CD14-positive monocyte (primary cell): ENCODE data around the gene FAF1. TPM values are rescaled to one million over a fixed set of nuclear protein-coding genes. Genes with fewer than 3 reads are reported as not detected.

Experiments used
- DNase-seq, 3 donors: peaks; one replicate each; pipeline ENCODE4 v3.0.0-alpha.2; 2011 to 2022
- H2AFZ ChIP-seq: 2 replicates; pipeline ENCODE4 v1.6.0; 2012; ENCODE audit warnings: mild to moderate bottlenecking, low read depth, low read length, inconsistent platforms; ENCODE audit not compliant: insufficient read depth, poor library complexity, severe bottlenecking
- H3K27ac ChIP-seq, 2 donors: 1 replicate in 1 of 2; 2 replicates in 1 of 2; pipeline ENCODE4 v1.5.1; 2012 to 2013; ENCODE audit warnings: low read length in 2 of 2, control low read depth in 1 of 2, inconsistent platforms in 1 of 2, low read depth in 1 of 2, mild to moderate bottlenecking in 1 of 2
- H3K27me3 ChIP-seq, 2 donors: one replicate each; pipeline versions ENCODE4 v1.6.0 to v1.6.1; 2011 to 2013; ENCODE audit warnings: low read length in 2 of 2; ENCODE audit not compliant: control insufficient read depth in 2 of 2, insufficient read depth in 2 of 2
- H3K36me3 ChIP-seq, 2 donors: replicated peaks in 1 of 2; 1 replicate in 1 of 2; 2 replicates in 1 of 2; pipeline versions ENCODE4 v1.5.1 to v1.6.1; 2012 to 2013; ENCODE audit warnings: low read length in 2 of 2, control low read depth in 1 of 2, inconsistent platforms in 1 of 2, mild to moderate bottlenecking in 1 of 2; ENCODE audit not compliant: insufficient read depth in 2 of 2, control insufficient read depth in 1 of 2
- H3K4me1 ChIP-seq, 2 donors: 1 replicate in 1 of 2; 2 replicates in 1 of 2; pipeline versions ENCODE4 v1.5.1 to v1.6.1; 2012 to 2013; ENCODE audit warnings: low read length in 2 of 2, control low read depth in 1 of 2, inconsistent platforms in 1 of 2, mild to moderate bottlenecking in 1 of 2, moderate library complexity in 1 of 2; ENCODE audit not compliant: insufficient read depth in 2 of 2, control insufficient read depth in 1 of 2
- H3K4me2 ChIP-seq: replicated peaks from 2 replicates; pipeline ENCODE3; 2012; ENCODE audit warnings: low read length, moderate library complexity, mild to moderate bottlenecking; ENCODE audit not compliant: poor library complexity, severe bottlenecking; ENCODE audit errors: extremely low read depth
- H3K4me3 ChIP-seq, 3 experiments: fragments of 200-600 bp in 1 of 3; sonication (generic) in 1 of 3; replicated peaks in 1 of 3; 1 replicate in 2 of 3; 2 replicates in 1 of 3; pipeline ENCODE4 v1.5.1; 2011 to 2013; ENCODE audit warnings: low read length in 3 of 3, mild to moderate bottlenecking in 3 of 3, control low read depth in 2 of 3, low read depth in 2 of 3, inconsistent platforms in 1 of 3, moderate library complexity in 1 of 3
- H3K79me2 ChIP-seq: 2 replicates; pipeline ENCODE4 v1.6.0; 2012; ENCODE audit warnings: mild to moderate bottlenecking, control low read depth, inconsistent platforms, low read length, moderate library complexity; ENCODE audit not compliant: insufficient read depth
- H3K9ac ChIP-seq: 2 replicates; pipeline ENCODE4 v1.6.0; 2017; ENCODE audit warnings: low read length, mild to moderate bottlenecking; ENCODE audit not compliant: insufficient read depth, poor library complexity, severe bottlenecking
- H3K9me3 ChIP-seq, 2 donors: replicated peaks in 1 of 2; 1 replicate in 1 of 2; 2 replicates in 1 of 2; pipeline versions ENCODE4 v1.5.1 to v1.6.1; 2012 to 2013; ENCODE audit warnings: low read length in 2 of 2, control low read depth in 1 of 2; ENCODE audit not compliant: control insufficient read depth in 1 of 2, insufficient read depth in 1 of 2
- H4K20me1 ChIP-seq: 2 replicates; pipeline ENCODE4 v1.6.0; 2012; ENCODE audit warnings: mild to moderate bottlenecking, low read length, control low read depth, moderate library complexity; ENCODE audit not compliant: insufficient read depth
- H3K27ac Mint-ChIP-seq, 7 donors: one replicate each; pipeline ENCODE4 v1.8.0; 2020; ENCODE audit warnings: mild to moderate bottlenecking in 7 of 7, mixed read lengths in 7 of 7, moderate library complexity in 6 of 7, inconsistent platforms in 2 of 7
- H3K27me3 Mint-ChIP-seq, 3 donors: one replicate each; pipeline ENCODE4 v1.8.0; 2021 to 2022; ENCODE audit warnings: low read depth in 3 of 3, mild to moderate bottlenecking in 3 of 3, mixed read lengths in 3 of 3, moderate library complexity in 3 of 3, inconsistent platforms in 1 of 3
- H3K36me3 Mint-ChIP-seq, 2 donors: one replicate each; pipeline ENCODE4 v1.8.0; 2020; ENCODE audit warnings: mixed read lengths in 2 of 2, inconsistent platforms in 1 of 2, mild to moderate bottlenecking in 1 of 2
- H3K4me1 Mint-ChIP-seq: one replicate; pipeline ENCODE4 v1.8.0; 2020; ENCODE audit warnings: mild to moderate bottlenecking, mixed read lengths
- H3K4me3 Mint-ChIP-seq, 2 donors: one replicate each; pipeline ENCODE4 v1.8.0; 2020; ENCODE audit warnings: mild to moderate bottlenecking in 2 of 2, mixed read lengths in 2 of 2, moderate library complexity in 1 of 2
- H3K9me3 Mint-ChIP-seq, 7 donors: one replicate each; pipeline ENCODE4 v1.8.0; 2020 to 2022; ENCODE audit warnings: mixed read lengths in 7 of 7, mild to moderate bottlenecking in 6 of 7, moderate library complexity in 6 of 7, inconsistent platforms in 2 of 7
- CTCF ChIP-seq: fragments of 200-600 bp; IDR thresholded peaks from one replicate; pipeline ENCODE4 v1.8.0; 2022; ENCODE audit warnings: antibody characterized with exemption, mild to moderate bottlenecking
- WGBS: methylation state at CpG from one replicate; pipeline ENCODE4 v1.1.5; 2013; ENCODE audit warnings: missing lambda C conversion rate; ENCODE audit not compliant: insufficient coverage; 5-methylcytosine and 5-hydroxymethylcytosine counted together
- intact Hi-C, 2 donors: fragments of 100-400 bp; cut with micrococcal nuclease; formaldehyde crosslinking; loops; one replicate each; pipeline versions ENCODE4 v1.15.0 to v1.15.1; 2023
- polyA plus RNA-seq, 3 donors: library from polyadenylated mRNA; depleted of rRNA in 1 of 3; unstranded in 2 of 3; stranded (reverse) in 1 of 3; fragments of 300-500 nt in 2 of 3; fragments of >200 nt in 1 of 3; fragmentation: Illumina TruSeq in 2 of 3; gene quantifications; 1 replicate in 2 of 3; 2 replicates in 1 of 3; pipeline ENCODE4 v1.2.3, GENCODE V29; 2012 to 2021

The FAF1 gene
- polyA plus RNA-seq, 3 donors, result 11.4 to 29.6 (median 16.9) TPM

- peaks cover 17 to 38% of the 10 kb centered on the region in 2 donors for H3K4me1 ChIP-seq
- peak overlapping the region; percentile 86 to 94 for H3K27ac ChIP-seq
- no peaks in the 10 kb centered on the region for H3K9me3 ChIP-seq
- no peaks in the 10 kb centered on the region for H3K36me3 ChIP-seq
- no peaks in the 10 kb centered on the region for H4K20me1 ChIP-seq
- peaks cover 43% of the 10 kb centered on the region for H3K79me2 ChIP-seq
- peak overlapping the region; percentile 87 to 98 (median 97) for H3K4me3 ChIP-seq
- H2AFZ ChIP-seq, result peak overlapping the region; percentile 99
- Mint-ChIP-seq H3K27me3 (peaks cover 0 to 2% (median 0%) of the 10 kb centered on the region in 3 donors), H3K36me3 (no peaks in the 10 kb centered on the region), H3K9me3 (peaks cover 0 to 3% (median 0%) of the 10 kb centered on the region in 7 donors), H3K4me1 (peaks cover 30% of the 10 kb centered on the region), H3K27ac (peak overlapping the region; percentile 83 to 97 (median 95)), H3K4me3 (peak overlapping the region; percentile 99 to 100)
- peak overlapping the region; percentile 88 for H3K9ac ChIP-seq
- no peaks in the 10 kb centered on the region for H3K27me3 ChIP-seq
- intact Hi-C loops, result loop anchor here in 1 of 2 donors (10.0 kb wide), 2 partner anchors 207 to 547 kb away; partner anchors contain the start of gene EPS15
- DNase-seq, result peak; percentile 65 to 74 (median 70)
- WGBS, result under 1% methylated on average over 69 of the region's 70 CpGs
- TF ChIP-seq CTCF, result peak; percentile 40
- H3K4me2 ChIP-seq, result peak overlapping the region; percentile 97
Observed at GRCh38 chr1:50968158-50968820, 8.2 kb upstream of the FAF1 start.

- intact Hi-C loops, result loop anchor here in 1 of 2 donors (10.0 kb wide), 2 partner anchors 207 to 547 kb away; partner anchors contain the start of gene EPS15
Observed at GRCh38 chr1:50967416-50968157, 7.5 kb upstream of the FAF1 start.

More at GRCh38 chr1:50967416-50968157, 7.5 kb upstream of the FAF1 start:
- Histone ChIP-seq H3K4me3 (peak overlapping the region; percentile 87 to 98 (median 97)), H3K27ac (peak overlapping the region; percentile 84 to 94), H3K9ac (peak overlapping the region; percentile 88), H4K20me1 (no peaks in the 10 kb centered on the region), H3K4me1 (peaks cover 15 to 33% of the 10 kb centered on the region in 2 donors), H3K9me3 (no peaks in the 10 kb centered on the region), H3K36me3 (no peaks in the 10 kb centered on the region), H2AFZ (peak overlapping the region; percentile 99), H3K4me2 (peak overlapping the region; percentile 97), H3K79me2 (peaks cover 36% of the 10 kb centered on the region), H3K27me3 (no peaks in the 10 kb centered on the region)
- peak overlapping the region; percentile 99 to 100 for H3K4me3 Mint-ChIP-seq
- peaks cover 0 to 3% (median 0%) of the 10 kb centered on the region in 7 donors for H3K9me3 Mint-ChIP-seq
- DNase-seq, result no peak
- peaks cover 0 to 2% (median 0%) of the 10 kb centered on the region in 3 donors for H3K27me3 Mint-ChIP-seq
- 5% methylated on average over 10 of the region's 17 CpGs for WGBS
- peak overlapping the region; percentile 83 to 97 (median 95) for H3K27ac Mint-ChIP-seq
- H3K4me1 Mint-ChIP-seq, result peaks cover 27% of the 10 kb centered on the region
- no peaks in the 10 kb centered on the region for H3K36me3 Mint-ChIP-seq
- peak; percentile 55 for TF ChIP-seq CTCF
